ENCODE measurements around the gene UNC13A. TPM values are rescaled to one million over a fixed set of nuclear protein-coding genes. Genes with fewer than 3 reads are reported as not detected.

The UNC13A gene
- total RNA-seq, 4 donors from 2014 or later, result 0.21 to 0.78 (median 0.41) TPM

GRCh38 chr19:17659996-17660395, 28.2 kb downstream of the UNC13A start:
- Histone ChIP-seq H3K27me3 (no peaks in the 10 kb centered on the region), H3K9me3 (peaks cover 0 to 24% (median 0%) of the 10 kb centered on the region in 4 donors), H3K27ac (peak overlapping the region in 2 of 4 donors; percentile 84 to 93), H3K4me3 (no peak overlapping the region), H3K4me1 (peaks cover 0 to 14% (median 3%) of the 10 kb centered on the region in 4 donors), H3K36me3 (no peaks in the 10 kb centered on the region)
- TF ChIP-seq, protein P1, sequence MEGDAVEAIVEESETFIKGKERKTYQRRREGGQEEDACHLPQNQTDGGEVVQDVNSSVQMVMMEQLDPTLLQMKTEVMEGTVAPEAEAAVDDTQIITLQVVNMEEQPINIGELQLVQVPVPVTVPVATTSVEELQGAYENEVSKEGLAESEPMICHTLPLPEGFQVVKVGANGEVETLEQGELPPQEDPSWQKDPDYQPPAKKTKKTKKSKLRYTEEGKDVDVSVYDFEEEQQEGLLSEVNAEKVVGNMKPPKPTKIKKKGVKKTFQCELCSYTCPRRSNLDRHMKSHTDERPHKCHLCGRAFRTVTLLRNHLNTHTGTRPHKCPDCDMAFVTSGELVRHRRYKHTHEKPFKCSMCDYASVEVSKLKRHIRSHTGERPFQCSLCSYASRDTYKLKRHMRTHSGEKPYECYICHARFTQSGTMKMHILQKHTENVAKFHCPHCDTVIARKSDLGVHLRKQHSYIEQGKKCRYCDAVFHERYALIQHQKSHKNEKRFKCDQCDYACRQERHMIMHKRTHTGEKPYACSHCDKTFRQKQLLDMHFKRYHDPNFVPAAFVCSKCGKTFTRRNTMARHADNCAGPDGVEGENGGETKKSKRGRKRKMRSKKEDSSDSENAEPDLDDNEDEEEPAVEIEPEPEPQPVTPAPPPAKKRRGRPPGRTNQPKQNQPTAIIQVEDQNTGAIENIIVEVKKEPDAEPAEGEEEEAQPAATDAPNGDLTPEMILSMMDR (IDR thresholded peaks at IDR 0.05), result no peak
- TF ChIP-seq POLR2A (IDR thresholded peaks at IDR 0.05), result no peak
- TF ChIP-seq EP300 (IDR thresholded peaks at IDR 0.05), result no peak
- no peak for DNase-seq (ENCODE audit: low spot score in 2 of 2)
- WGBS, 2 donors, result 68 to 75% methylated on average over 7 of the region's 7 CpGs

GRCh38 chr19:17658666-17659065, 29.5 kb downstream of the UNC13A start:
- Histone ChIP-seq H3K4me3 (no peak overlapping the region), H3K27ac (peak overlapping the region in 3 of 4 donors; percentile 14 to 93 (median 84)), H3K36me3 (no peaks in the 10 kb centered on the region), H3K4me1 (peaks cover 0 to 14% (median 3%) of the 10 kb centered on the region in 4 donors), H3K27me3 (no peaks in the 10 kb centered on the region), H3K9me3 (peaks cover 0 to 22% (median 0%) of the 10 kb centered on the region in 4 donors)
- WGBS, 2 donors, result 25 to 31% methylated on average over 3 of the region's 3 CpGs
- TF ChIP-seq, protein P1 (IDR thresholded peaks at IDR 0.05), result no peak
- TF ChIP-seq EP300 (IDR thresholded peaks at IDR 0.05), result peak; percentile 23 to 48
- DNase-seq (ENCODE audit: low spot score in 2 of 2), result peak in 1 of 2 donors; percentile 25

GRCh38 chr19:17658240-17658639, 29.9 kb downstream of the UNC13A start:
- Histone ChIP-seq H3K27me3 (no peaks in the 10 kb centered on the region), H3K4me3 (no peak overlapping the region), H3K36me3 (no peaks in the 10 kb centered on the region), H3K9me3 (peaks cover 0 to 17% (median 0%) of the 10 kb centered on the region in 4 donors), H3K27ac (peak overlapping the region in 3 of 4 donors; percentile 8 to 84 (median 14)), H3K4me1 (peaks cover 0 to 14% (median 3%) of the 10 kb centered on the region in 4 donors)
- 83 to 87% methylated on average over 6 of the region's 6 CpGs for WGBS, 2 donors
- TF ChIP-seq POLR2A (IDR thresholded peaks at IDR 0.05) (no peak), EP300 (IDR thresholded peaks at IDR 0.05) (no peak)
- TF ChIP-seq, protein P1 (IDR thresholded peaks at IDR 0.05), result no peak
- DNase-seq (ENCODE audit: low spot score in 2 of 2), result no peak

GRCh38 chr19:17656970-17657369, 31.2 kb downstream of the UNC13A start:
- no peak overlapping the region for H3K4me3 ChIP-seq
- peaks cover 0 to 14% (median 3%) of the 10 kb centered on the region in 4 donors for H3K4me1 ChIP-seq
- TF ChIP-seq POLR2A (IDR thresholded peaks at IDR 0.05), result no peak
- TF ChIP-seq, protein P1 (IDR thresholded peaks at IDR 0.05), result no peak
- TF ChIP-seq EP300 (IDR thresholded peaks at IDR 0.05), result no peak
- WGBS, 2 donors, result 81 to 85% methylated on average over 8 of the region's 8 CpGs
- H3K27ac ChIP-seq, result no peak overlapping the region
- H3K36me3 ChIP-seq, result no peaks in the 10 kb centered on the region
- H3K9me3 ChIP-seq, result peaks cover 0 to 13% (median 0%) of the 10 kb centered on the region in 4 donors
- H3K27me3 ChIP-seq, result no peaks in the 10 kb centered on the region
- DNase-seq (ENCODE audit: low spot score in 2 of 2), result no peak

DNA sequence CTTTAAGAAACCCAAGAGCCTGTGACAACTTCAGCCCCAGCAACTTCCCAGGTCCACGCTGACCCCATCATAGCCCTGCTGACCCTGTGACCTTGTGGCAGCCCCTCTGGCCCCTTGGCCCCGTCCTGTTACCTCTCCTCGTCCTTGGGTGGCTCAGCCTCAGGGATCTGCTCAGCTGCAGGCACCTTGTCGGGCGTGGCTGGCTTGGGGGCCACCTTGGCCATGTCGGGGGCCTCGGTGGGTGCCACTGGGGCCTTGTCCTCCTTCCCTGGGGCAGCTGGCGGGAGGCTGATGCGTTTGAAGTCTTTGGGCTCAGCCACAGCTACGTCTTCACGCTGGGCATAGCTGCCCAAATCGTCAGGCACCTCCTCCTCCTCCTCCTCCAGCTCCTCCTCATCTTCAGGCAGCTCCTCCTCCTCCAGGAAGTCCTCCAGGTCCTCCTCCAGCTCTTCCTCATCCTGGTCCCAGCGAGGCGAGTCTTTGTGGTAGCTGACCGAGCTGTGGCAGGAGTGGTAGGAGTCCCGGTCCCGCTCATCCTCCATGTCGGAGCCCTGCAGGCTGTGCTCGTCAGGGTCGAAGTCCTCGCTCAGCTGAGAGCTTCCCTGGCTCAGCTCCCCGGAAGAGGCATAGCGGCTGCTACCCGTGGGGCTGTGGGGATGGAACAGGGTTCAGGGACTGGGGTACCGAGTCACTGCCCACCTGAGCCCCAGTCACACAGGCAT, 32.2 kb downstream of the UNC13A start:
- WGBS, 2 donors, result 85 to 88% methylated on average over 23 to 25 of the region's 25 CpGs
- Histone ChIP-seq H3K27me3 (no peaks in the 10 kb centered on the region), H3K27ac (no peak overlapping the region), H3K4me1 (peaks cover 0 to 14% (median 3%) of the 10 kb centered on the region in 4 donors), H3K36me3 (no peaks in the 10 kb centered on the region), H3K9me3 (peaks cover 0 to 13% (median 0%) of the 10 kb centered on the region in 4 donors), H3K4me3 (no peak overlapping the region)
- TF ChIP-seq EP300 (IDR thresholded peaks at IDR 0.05) (no peak), POLR2A (IDR thresholded peaks at IDR 0.05) (no peak)
- TF ChIP-seq, protein P1 (IDR thresholded peaks at IDR 0.05), result no peak
- no peak for DNase-seq (ENCODE audit: low spot score in 2 of 2)

Measured in tibial nerve (tissue), 4 donors.